NOMO-1 treated with DMSO at 0.1 percent for 48 hours (cell line): ENCODE results near the gene EAF2.
"Not testable (repeated sequence)": the region's sequence is repeated elsewhere in the genome, so short reads cannot be mapped to it uniquely, and the experiment has no call there.

Source experiments
- DNase-seq: peaks from one replicate; lab custom pipeline; 2025; ENCODE audit not compliant: unreplicated experiment; lab: John Stamatoyannopoulos, UW

EAF2 gene

GRCh38 chr3:121857778-121858177, 22.8 kb downstream of the EAF2 start:
- DNase-seq: not testable (repeated sequence)

GRCh38 chr3:121863247-121863646, 28.2 kb downstream of the EAF2 start:
- DNase-seq: not testable (repeated sequence)

GRCh38 chr3:121863801-121864200, 28.8 kb downstream of the EAF2 start:
- no peak for DNase-seq

- peak; percentile 71 for DNase-seq
Observed at GRCh38 chr3:121869736-121870135, 34.7 kb downstream of the EAF2 start.

GRCh38 chr3:121870717-121871116, 35.7 kb downstream of the EAF2 start:
- no peak for DNase-seq

- peak; percentile 74 for DNase-seq
Observed at GRCh38 chr3:121871430-121871829, 36.4 kb downstream of the EAF2 start.

- no peak for DNase-seq
Observed at GRCh38 chr3:121878411-121878810, 43.4 kb downstream of the EAF2 start.

- DNase-seq: no peak
Observed at GRCh38 chr3:121883507-121883906, 48.5 kb downstream of the EAF2 start.

- no peak for DNase-seq
Observed at GRCh38 chr3:121885386-121885785, 50.4 kb downstream of the EAF2 start.

- DNase-seq: no peak
Observed at GRCh38 chr3:121894301-121894990, 59.4 kb downstream of the EAF2 start, which contains the start of gene SLC15A2. SLC15A2 (plus strand) TSS chr3:121894401; CDS start chr3:121894477, 76 bp downstream.

GRCh38 chr3:121895121-121895520, 60.1 kb downstream of the EAF2 start:
- peak; percentile 3 for DNase-seq

GRCh38 chr3:121895736-121896135, 60.7 kb downstream of the EAF2 start:
- no peak for DNase-seq

- no peak for DNase-seq
Observed at GRCh38 chr3:121896823-121897222, 61.8 kb downstream of the EAF2 start.

GRCh38 chr3:121897296-121897695, 62.3 kb downstream of the EAF2 start:
- DNase-seq: no peak

GRCh38 chr3:121913305-121913990, 78.4 kb downstream of the EAF2 start:
- DNase-seq: peak; percentile 13

- peak; percentile 12 for DNase-seq
Observed at GRCh38 chr3:121914081-121914998, 79.3 kb downstream of the EAF2 start.

- no peak for DNase-seq
Observed at GRCh38 chr3:121916189-121916588, 81.2 kb downstream of the EAF2 start.

- DNase-seq: no peak
Observed at GRCh38 chr3:121918779-121919483, 83.9 kb downstream of the EAF2 start.

GRCh38 chr3:121924734-121925133, 89.7 kb downstream of the EAF2 start:
- DNase-seq: no peak

- no peak for DNase-seq
Observed at GRCh38 chr3:121926380-121926779, 91.4 kb downstream of the EAF2 start.
